Activated CD8-positive, alpha-beta memory T cell treated with anti-CD3 and anti-CD28 coated beads, Interleukin-2, amount 50 U/mL, for 1 hour (primary cell): ENCODE results near the gene RTL10.

Experiments
- DNase-seq: peaks from one replicate; pipeline ENCODE4 v3.0.0-alpha.2; 2020; ENCODE audit errors: extremely low read depth

Gene RTL10, protein sequence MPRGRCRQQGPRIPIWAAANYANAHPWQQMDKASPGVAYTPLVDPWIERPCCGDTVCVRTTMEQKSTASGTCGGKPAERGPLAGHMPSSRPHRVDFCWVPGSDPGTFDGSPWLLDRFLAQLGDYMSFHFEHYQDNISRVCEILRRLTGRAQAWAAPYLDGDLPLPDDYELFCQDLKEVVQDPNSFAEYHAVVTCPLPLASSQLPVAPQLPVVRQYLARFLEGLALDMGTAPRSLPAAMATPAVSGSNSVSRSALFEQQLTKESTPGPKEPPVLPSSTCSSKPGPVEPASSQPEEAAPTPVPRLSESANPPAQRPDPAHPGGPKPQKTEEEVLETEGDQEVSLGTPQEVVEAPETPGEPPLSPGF

GRCh38 chr22:19854778-19855503, at the start of gene RTL10, which contains the start of gene GNB1L:
TSS of gene RTL10 (minus strand) at chr22:19854874. CDS start at chr22:19852261, 2,613 bp downstream.
TSS of gene GNB1L (minus strand) at chr22:19854874. CDS start at chr22:19821355, 33,519 bp downstream.
- DNase-seq = peak; percentile 69

- no peak for DNase-seq
Observed at GRCh38 chr22:19904174-19904856, 49.6 kb upstream of the RTL10 start.

- DNase-seq = no peak
Observed at GRCh38 chr22:19903513-19903912, 48.8 kb upstream of the RTL10 start.

GRCh38 chr22:19903031-19903430, 48.4 kb upstream of the RTL10 start:
- no peak for DNase-seq

GRCh38 chr22:19902245-19902715, 47.6 kb upstream of the RTL10 start:
- DNase-seq = no peak

DNA sequence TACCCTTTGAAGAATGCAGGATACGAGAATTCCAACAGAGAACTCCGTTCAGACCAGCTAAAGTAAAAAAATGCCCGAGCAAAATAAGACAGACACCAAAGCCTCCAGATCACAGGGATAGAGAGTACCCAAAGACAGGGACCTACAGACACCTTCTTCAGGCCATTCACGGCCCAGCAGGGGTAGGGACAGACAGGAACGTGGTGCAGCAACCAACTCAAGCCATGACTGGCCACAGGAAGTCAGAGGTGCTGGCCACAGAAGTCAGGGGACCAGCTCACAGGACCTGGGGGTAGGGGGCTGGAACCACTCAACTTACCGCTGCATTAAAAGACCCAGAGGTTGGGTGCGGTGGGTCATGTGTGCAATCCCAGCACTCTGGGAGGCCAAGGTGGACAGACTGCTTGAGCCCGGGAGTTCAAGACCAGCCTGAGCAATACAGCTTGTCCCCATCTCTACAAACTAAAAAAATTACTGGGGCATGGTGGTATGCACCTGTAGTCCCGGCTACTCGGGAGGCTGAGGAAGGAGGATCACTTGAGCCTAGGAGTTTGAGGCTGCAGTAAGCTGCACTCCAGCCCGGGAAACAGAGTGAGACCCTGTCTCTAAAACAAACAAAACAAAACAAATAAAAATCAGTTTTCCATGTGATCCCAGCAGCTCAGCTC, 47.0 kb upstream of the RTL10 start:
- DNase-seq = no peak

DNA sequence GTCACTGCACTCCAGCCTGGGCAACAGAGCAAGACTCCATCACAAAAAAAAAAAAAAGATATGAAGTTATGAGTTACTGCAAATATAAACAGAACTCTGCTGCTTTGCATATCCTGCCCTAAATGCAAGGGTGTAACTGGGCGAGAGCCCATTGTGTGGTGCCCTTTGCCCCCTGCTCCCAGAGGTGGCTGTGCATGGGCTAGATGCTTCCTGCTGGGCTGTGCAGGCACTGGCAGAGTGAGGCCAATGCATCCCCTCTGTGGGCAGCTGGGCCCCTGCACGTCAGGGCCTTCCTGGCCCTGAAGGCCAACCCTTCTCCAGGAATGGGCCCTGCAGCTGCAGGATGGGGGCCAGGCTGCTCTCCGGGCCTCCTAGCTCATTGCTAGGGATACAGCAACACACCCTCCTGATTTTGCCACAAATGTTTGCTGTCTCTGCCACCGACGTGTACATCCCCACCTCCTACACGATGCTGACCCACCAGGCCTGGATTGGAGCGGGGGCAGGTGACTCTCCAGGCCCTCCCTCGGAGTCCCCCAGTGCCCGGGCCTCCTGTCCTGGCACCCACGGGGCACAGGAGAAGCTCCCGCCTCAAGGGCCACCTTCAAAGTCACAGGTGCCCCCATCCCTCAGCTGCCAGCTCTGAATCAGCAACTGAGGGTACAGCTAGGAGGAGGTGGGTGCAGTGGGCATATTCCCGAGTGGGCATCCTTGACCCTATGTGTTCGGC, 46.2 kb upstream of the RTL10 start:
- DNase-seq = no peak

DNA sequence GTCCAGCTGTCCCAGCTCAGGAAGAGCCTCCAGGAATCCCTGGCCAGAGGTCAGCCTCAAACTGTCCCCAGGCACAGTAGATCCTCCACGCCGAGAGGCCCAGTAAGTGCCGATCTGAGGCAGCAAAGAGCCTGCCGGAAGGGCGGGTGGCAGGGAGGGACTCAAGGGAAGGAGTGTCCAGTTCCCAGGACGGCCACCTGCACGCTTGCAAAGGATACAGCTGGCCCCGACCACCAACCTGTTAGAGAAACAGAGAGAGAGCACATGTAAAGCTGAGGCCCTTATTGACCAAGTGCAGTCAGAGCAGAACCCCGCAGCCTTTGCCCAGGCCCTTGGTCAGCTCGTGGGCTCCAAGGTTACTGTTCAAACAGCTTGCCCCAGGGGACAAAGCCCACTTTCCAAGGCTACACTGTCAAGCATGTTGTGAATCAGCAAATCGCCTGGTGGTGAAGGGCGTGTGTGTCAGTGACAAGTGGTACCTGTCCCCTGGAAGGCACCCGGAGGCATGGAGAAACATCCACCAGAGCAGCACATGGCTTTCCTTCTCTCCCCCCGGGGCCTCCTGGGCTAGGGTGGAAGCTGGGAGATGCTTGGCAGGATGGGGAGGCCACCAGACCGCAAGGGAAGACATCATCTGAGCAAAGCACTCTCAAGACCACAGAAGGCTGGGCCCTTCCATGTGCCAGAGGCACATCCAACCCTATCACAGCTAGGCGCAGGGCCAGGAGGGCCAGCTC, 44.3 kb upstream of the RTL10 start:
- DNase-seq = no peak

DNA sequence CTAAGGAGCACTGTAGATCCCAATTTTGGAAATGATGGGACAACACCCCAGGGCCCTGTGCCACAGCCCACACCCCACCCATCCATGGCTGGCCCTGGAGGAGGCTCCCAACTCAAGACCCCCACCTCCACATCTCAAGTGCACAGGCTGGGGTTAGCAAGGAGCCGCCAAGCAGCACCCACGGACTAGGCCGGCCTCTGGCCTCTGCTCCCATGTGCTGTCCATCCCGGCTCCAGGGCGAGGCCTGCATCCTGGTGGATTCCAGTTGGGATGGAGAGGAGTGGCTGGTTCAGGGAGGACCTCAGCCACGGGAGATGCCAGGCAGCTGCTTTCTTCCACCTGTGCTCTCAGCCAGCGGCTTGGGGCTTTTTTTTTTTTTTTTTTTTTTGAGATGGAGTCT, 43.5 kb upstream of the RTL10 start:
- DNase-seq = no peak

- DNase-seq = no peak
Observed at GRCh38 chr22:19897726-19898125, 43.1 kb upstream of the RTL10 start.

DNA sequence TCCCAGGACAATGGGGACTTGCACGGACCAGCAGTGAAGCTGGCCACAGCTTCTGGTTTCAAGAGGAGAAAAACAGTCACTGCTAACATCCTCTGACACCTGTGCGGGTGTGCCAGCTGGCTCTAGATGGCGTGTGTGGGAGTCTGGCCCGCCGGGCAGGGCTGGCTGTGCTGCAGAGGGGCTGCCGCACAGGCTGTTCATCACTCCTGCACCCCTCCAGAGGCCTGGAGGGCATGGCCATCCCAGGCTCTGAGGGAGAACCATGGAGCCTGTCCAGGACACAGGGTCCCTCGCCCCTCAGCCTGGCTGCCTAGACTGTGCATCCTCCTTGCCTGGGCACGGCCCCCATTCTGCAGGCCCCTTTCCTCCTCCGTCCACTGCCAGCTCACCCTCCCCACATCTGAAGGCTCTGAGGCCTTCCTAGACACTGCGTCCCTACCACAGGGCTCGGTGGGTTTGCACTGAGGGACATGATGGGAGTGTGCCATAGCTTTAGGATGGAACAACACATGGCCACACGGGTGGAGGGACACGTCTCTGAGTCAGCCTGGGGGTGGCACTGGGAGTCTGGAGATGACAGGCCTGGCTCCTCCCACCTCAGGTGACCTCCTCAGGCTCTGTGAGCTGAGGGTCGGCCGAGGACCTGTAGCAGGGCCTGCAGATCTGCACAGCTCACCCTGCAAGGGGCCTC, 42.1 kb upstream of the RTL10 start:
- DNase-seq = no peak

GRCh38 chr22:19895160-19895849, 40.6 kb upstream of the RTL10 start:
- no peak for DNase-seq

- DNase-seq = no peak
Observed at GRCh38 chr22:19893363-19893762, 38.7 kb upstream of the RTL10 start.

GRCh38 chr22:19892925-19893324, 38.3 kb upstream of the RTL10 start:
- no peak for DNase-seq

DNA sequence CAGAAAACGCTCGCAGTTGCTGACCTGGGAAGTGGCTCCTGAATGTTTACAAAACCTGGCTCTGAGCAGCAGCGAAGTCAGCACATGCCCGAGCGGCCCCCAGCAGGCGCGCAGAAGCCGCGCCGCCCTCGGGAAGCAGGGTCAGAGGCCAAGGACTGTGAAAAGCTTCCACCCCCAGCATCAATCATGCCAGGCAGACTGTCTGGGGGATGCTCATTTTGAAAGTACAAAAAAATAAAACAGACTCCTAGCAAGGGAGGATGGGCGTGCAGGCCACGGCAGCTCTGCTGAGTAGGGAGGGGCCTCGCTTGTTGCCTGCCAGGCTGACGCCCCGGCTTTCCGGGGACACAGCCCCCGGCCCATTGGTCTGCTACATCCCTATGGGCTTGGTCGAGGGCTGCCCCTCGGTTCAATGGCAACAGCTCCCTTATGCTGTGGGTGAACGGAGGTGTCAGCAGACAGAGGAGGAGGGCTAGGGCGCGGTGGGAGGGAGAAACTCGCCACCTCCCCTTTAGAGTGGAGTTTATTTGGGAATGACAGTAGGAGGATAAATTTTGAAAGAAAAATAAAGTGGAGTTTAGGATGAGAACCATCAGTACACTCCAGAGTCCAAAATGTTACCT, 37.7 kb upstream of the RTL10 start:
- no peak for DNase-seq

GRCh38 chr22:19891317-19892256, 36.9 kb upstream of the RTL10 start:
- DNase-seq = peak; percentile 66

- DNase-seq = no peak
Observed at GRCh38 chr22:19890502-19891316, 36.0 kb upstream of the RTL10 start.
